IMR-90 (cell line): ENCODE results near the gene ROPN1B.

Source experiments
- CEBPB ChIP-seq: IDR thresholded peaks from 2 replicates; pipeline ENCODE4 v1.6.1; 2012; ENCODE audit warnings: low read depth, low read length, improper control_type of control experiment
- CTCF ChIP-seq: conservative IDR thresholded peaks from 2 replicates; pipeline ENCODE4 v1.5.1; 2012; ENCODE audit warnings: mild to moderate bottlenecking, low read depth, low read length, improper control_type of control experiment
- MAFK ChIP-seq: IDR thresholded peaks from 2 replicates; pipeline ENCODE4 v1.6.1; 2012; ENCODE audit warnings: low read depth, low read length, improper control_type of control experiment
- MAZ ChIP-seq: IDR thresholded peaks from 2 replicates; pipeline ENCODE4 v1.6.1; 2012; ENCODE audit warnings: low read depth, mild to moderate bottlenecking, low read length, improper control_type of control experiment, moderate library complexity, borderline replicate concordance
- RCOR1 ChIP-seq: IDR thresholded peaks from 2 replicates; pipeline ENCODE4 v1.6.1; 2012; ENCODE audit warnings: mild to moderate bottlenecking, low read length, improper control_type of control experiment; ENCODE audit not compliant: insufficient replicate concordance
- SMC3 ChIP-seq: fragments of 150-350 bp; IDR thresholded peaks from 2 replicates; pipeline ENCODE4 v1.6.1; 2016; ENCODE audit warnings: low read depth, mild to moderate bottlenecking, antibody characterized with exemption, low read length, moderate library complexity

GRCh38 chr3:126018545-126018944, 49.6 kb downstream of the ROPN1B start:
- TF ChIP-seq MAZ (no peak), CTCF (no peak), RCOR1 (no peak), CEBPB (no peak), MAFK (no peak), SMC3 (no peak)
